SU-DHL-6 (cell line): ENCODE results near the gene CFAP141.

Source experiments
- EZH2phosphoT487 ChIP-seq: fragments of 200-600 bp; sonication (generic), shearing (Covaris generic); conservative IDR thresholded peaks from 2 replicates; pipeline ENCODE4 v1.6.1; 2018; ENCODE audit warnings: mild to moderate bottlenecking, antibody characterized with exemption, low read length, moderate library complexity, mixed read lengths
- TF ChIP-seq, protein P1 (sequence below): fragments of 200-600 bp; sonication (generic); IDR thresholded peaks from one replicate; pipeline ENCODE4 v1.5.1; 2017; ENCODE audit warnings: antibody characterized with exemption, mild to moderate bottlenecking, low read length, moderate library complexity; ENCODE audit not compliant: insufficient read depth, poor library complexity, severe bottlenecking

- TF ChIP-seq, protein P1, sequence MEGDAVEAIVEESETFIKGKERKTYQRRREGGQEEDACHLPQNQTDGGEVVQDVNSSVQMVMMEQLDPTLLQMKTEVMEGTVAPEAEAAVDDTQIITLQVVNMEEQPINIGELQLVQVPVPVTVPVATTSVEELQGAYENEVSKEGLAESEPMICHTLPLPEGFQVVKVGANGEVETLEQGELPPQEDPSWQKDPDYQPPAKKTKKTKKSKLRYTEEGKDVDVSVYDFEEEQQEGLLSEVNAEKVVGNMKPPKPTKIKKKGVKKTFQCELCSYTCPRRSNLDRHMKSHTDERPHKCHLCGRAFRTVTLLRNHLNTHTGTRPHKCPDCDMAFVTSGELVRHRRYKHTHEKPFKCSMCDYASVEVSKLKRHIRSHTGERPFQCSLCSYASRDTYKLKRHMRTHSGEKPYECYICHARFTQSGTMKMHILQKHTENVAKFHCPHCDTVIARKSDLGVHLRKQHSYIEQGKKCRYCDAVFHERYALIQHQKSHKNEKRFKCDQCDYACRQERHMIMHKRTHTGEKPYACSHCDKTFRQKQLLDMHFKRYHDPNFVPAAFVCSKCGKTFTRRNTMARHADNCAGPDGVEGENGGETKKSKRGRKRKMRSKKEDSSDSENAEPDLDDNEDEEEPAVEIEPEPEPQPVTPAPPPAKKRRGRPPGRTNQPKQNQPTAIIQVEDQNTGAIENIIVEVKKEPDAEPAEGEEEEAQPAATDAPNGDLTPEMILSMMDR: no peak
- no peak for TF ChIP-seq EZH2phosphoT487
Measured at GRCh38 chr1:154208677-154209388, 2.7 kb upstream of the CFAP141 start.
